Stimulated activated CD4-positive, alpha-beta T cell treated with anti-CD3 and anti-CD28 coated beads, TNF-alpha, amount 100 ng/mL, for 48 hours (primary cell): ENCODE results near the gene OSBPL5.
"Not testable (repeated sequence)": the region's sequence is repeated elsewhere in the genome, so short reads cannot be mapped to it uniquely, and the experiment has no call there.

Experiments
- DNase-seq, 3 donors: peaks; one replicate each; pipeline ENCODE4 v3.0.0-alpha.2; 2020; ENCODE audit warnings: low read depth in 3 of 3

Gene OSBPL5

DNA sequence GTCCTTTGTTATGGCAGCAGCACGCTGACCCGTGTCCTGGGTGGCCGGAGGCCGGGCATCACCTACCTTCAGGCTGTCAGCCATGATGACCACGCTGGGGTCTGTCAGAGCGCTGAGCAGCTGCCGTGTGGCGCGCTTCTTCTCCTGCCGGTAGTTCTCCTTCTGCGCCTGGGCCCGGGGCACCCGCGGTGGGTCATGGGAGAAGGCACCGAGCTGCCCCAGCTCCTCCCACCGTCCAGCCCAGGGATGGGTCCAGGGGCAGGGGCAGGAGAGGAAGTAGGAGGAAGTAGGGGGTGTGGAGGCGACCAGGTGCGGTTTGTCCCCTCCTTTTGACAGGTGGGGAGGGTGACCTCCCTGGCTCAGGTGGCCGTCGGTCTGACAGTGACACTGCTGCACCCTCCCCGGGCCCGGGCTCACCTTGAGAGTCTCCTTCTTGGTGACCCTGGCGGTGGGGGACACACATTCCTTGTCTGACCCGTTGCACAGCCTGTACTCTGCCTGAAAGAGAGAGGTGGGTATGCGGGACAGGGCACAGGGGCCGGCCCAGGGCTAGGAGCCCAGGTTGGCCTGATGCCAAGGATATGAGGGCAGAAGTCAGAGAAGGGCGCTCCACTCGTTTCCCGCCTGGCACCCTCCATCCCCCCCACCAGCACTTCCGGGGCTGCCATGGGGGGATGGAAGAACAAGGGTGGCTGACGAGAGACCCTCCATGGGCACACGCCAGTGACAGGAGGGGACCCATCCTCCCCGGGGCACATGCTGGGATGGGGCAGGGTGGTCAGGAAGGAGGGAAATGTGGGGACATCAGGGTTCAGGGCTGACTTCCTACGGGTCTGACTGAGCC is 43.0 kb downstream of the OSBPL5 start:
- DNase-seq, result no peak

DNA sequence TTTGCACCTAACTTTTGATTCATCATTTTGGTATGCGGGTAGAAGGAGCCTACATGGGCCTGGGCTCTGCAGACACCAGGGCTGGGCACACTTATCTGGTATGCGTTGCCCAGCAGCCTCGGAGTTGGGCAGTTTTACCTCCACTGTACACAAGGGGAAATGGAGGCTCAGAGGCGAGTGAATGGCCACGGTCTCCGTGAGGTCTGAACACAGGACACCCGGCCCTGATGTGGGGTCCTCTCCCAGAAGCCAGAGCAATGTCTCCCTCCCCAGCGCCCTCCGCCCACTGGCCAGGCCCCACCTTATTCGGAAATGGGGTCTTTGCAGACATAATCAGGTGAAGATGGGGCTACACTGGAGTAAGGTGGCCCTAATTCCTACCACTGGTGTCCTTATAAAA is 43.7 kb downstream of the OSBPL5 start:
- DNase-seq, result no peak

DNA sequence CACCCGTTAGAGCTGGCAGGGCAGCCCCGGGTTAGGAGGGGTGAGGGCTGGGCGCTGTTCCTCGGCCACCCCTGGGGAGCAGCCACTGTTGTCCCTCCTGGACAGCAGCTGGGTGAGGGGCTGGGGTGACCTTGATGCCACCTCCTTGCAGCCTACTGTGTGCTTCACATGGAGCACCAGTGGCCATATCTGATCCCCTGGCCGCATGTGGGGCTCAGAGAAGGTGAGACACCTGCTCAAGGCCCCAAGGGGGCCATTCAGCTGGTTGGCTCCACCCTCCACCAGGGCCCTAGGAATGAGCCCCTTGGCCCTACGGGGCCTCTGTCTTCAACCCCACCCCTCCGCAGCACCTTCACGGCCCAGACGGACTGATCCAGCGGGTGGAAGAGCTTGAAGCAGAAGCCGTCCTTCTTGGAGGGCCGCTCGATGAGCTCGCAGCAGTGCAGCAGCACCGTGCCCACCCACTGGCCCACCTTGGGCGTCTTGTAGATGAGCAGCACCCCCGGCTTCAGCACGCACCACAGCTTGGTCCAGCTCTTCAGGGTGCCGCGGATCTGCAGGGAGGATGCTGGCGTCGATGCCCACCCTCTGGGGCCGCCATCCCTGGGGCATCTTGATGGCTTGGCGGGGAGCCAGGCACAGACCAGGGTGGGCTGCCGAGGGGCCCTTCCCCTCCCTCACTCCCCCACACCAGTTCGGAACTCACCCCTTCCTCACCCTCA is 44.9 kb downstream of the OSBPL5 start:
- no peak for DNase-seq

DNA sequence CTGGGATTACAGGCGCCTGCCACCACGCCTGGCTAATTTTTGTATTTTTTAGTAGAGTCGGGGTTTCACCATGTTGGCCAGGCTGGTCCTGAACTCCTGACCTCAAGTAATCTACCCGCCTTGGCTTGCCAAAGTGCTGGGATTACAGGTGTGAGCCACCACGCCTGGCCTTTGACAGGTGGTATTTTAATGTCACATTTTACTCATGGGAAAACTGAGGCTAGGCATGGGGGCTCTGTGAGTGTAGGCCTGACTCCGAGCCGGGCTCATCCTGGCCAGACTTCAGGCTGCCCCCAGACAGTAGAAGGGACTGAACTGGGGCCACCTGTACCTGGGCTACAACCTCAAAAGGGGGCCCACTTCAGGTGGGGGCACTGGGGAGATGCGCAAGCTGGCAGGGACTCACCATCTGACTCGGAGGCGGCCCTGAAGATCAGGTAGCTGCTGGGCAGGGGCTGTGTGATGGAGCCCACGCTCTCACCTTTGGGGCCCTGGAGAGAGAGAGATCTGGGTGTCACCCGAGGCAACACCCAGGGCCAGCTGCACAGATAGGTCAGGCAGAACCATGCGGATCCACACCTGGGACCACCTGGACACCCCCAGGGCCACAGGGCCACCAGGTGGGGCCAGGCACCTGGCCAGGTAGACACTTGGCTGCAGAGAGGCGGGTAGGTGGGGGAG is 45.8 kb downstream of the OSBPL5 start:
- DNase-seq, result no peak

DNA sequence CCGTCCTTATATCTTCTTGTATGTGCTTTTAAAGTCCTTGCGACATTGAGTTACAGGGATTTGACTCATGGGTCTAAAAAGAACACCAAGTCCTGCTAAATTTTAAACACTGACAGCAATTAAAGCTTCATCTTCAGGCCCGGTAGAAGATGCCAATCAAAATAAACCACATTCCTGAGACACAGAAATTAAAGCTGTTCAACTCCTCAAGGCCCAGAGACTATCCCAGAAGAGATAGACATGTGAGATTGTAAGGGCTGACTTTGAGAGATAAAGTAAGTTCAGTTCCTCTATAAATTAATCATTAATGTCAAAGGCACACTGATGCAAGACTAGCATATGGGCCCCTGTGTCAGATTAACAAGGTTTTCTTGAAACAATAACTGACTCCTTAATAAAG is 49.8 kb downstream of the OSBPL5 start:
- DNase-seq, result no peak

DNA sequence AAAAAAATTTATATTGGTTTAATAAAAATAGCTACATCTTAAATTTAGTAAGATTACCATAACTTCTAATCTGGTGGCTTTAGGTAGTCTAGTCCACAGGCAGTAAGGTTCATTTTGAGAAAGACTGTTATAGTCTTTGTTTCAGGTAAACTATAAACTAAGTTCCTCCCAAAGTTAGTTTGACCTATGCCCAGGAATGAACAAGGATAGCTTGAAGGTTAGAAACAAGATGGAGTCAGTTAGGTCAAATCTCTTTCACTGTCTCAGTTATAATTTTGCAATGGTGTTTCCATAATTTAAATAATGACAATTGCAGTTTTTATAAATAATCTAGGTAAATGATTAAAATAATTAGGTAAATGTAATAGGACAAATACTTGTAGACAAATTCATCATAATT is 51.4 kb downstream of the OSBPL5 start:
- not testable (repeated sequence) for DNase-seq

DNA sequence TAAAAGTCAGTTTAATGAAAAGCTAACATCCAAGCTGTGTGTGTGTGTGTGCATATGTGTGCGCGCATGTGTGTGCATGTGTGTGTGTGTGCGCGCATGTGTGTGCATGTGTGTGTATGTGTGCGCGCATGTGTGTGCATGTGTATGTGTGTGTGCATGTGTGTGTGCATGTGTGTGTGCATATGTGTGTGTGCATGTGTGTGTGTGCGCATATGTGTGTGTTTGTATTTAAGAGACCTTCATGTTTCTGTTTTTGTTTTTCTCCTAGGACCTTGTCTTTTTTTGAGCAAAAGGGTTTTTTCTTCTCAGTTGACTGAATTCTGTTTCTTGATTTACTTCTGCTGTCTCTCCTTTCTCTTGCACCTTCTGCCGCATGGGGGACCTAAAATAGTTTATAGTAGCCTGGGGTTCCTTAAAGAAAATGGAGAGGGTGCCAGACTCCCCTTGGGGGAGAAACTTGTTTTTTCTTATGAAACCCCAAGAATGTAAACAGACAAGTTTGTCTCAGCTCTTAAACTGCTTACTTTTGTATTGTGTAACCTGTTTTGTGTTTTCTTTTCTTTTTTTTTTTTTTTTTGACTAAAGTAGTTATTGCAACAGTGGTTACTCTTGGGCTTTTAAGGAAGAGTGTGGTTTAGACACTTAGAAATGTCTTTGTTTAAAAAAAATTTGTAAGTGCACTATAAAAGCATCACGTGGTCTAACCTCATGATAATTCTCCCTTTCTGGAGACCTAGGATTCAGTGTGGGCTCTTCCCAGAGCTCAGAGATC is 53.0 kb downstream of the OSBPL5 start:
- DNase-seq, result no peak

DNA sequence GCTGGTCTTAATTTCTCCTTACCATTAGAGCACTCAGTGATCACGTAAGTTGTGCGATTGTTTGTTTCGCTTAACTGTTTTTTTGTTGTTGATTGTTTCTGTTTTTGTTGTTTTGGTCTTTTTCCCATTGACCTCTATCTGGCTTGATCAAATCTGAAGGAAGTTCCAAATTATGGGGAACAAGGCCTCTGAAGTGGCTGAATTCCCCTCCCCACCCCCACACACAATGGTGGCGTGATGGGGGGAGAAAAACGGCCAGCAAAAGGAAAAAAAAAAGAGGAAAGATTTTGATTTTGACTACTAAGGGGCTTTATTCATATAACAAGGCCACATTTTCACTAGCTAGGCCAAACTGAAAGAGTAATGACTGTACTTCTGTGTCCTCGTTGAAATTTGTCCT is 53.6 kb downstream of the OSBPL5 start:
- no peak for DNase-seq

DNA sequence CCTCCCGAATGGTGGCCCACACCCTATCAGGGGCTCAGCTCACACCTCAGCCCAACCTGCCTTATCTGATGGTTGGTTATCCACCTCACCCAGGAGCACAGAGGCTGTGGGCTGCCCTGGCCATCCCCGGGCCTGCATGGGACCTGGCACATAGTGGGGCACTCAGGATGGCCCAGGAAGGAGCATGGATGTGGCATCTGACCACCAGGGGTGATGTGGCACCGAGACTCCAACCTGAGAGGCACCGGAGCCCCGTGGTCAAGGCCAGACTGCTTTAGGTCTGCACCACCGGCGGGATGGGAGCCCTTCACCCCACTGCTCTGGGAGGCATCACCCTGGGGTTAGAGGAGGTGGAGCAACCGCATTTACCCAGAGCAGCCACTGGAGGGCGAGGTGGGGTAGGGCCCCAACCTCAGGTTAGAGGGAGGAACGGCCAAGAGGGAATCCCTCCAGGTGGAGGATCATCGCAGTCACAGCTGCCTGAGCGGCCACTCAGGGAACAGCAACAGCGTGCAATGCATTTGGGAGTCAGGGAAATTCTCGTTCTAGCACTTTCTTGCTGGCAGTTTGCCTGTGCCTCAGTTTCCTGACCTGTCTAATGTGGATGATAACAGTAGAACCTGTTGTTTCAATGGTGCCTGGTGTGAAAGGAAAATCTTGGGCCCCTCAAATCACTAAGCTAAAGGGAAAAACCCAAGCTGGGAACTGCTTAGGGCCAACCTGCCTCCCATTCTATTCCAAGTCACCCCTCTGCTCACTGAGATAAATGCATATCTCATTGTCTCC is 55.0 kb downstream of the OSBPL5 start:
- DNase-seq, result peak; percentile 25 to 42 (median 32)

DNA sequence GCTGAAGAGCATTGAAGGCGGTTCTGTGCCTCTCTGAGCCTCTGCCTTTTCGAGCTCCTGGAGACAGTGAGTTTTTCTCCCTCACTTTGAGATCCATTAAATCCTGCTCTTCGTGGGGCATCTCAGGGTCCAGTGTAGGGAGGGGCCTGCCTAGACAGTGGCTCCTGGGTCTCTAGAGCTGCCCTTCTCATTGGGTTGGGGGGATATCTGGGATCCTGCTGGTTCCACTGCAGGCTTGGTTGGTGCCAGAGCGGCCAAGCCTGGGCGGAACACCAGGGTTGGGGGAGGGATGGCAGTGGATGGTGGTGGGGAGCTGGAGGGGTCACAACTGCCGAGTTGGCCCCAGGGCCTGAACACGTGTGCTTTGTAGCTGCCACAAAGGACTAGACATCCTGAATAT is 55.7 kb downstream of the OSBPL5 start:
- no peak for DNase-seq

DNA sequence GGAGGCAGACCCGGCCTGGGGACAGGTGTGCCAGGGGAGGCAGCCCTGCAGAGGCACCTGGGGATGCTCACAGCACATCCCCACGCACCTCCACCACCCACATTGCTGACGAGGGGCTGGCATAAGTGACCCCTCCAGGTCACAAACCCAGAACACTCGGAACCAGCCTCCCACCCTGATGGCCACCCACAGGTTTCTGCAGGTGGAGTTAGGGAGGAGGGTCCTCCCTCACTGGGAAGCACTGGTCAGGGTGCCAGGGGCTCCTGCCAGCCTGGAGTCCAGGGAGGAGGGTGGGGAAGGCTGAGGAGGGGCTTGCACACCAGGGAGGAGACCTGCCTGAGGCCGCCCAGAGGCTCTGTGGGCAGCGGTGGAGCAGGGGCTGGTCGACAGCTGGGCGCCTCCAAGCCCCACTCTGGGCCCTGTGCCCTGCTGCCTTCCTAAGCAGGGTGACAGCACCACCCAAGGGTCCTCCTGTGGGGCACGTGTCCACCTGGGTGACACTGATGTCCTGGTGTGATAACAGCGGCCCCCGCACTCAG is 56.9 kb downstream of the OSBPL5 start:
- DNase-seq, result no peak

DNA sequence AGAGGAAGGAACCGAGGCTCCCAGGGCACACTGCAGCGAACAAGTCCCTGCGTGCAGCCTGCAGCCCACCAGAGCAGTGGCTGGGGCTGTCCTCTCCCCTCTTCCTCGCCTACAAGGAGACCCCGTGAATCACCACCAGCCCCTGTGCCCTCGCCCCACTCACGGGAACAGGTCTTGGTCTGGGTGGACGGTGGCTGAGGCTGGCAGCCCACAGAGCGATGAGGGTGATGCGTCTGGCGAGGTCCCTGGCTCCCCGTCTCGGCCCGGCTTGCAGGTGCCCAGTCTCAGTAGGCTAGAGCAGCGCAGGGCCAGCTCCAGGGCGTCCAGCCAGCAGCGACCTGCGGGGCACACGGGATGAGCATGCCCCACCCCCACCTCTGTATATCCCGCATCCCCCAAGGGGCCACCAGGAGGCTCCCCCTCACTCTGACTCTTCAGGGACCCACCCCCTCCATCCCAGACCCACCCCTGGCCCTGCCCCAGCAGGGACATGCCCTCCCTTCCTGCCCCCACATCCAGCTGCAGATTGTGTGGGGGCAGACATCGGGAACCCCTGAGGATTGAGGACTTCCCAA is 57.4 kb downstream of the OSBPL5 start:
- no peak for DNase-seq

DNA sequence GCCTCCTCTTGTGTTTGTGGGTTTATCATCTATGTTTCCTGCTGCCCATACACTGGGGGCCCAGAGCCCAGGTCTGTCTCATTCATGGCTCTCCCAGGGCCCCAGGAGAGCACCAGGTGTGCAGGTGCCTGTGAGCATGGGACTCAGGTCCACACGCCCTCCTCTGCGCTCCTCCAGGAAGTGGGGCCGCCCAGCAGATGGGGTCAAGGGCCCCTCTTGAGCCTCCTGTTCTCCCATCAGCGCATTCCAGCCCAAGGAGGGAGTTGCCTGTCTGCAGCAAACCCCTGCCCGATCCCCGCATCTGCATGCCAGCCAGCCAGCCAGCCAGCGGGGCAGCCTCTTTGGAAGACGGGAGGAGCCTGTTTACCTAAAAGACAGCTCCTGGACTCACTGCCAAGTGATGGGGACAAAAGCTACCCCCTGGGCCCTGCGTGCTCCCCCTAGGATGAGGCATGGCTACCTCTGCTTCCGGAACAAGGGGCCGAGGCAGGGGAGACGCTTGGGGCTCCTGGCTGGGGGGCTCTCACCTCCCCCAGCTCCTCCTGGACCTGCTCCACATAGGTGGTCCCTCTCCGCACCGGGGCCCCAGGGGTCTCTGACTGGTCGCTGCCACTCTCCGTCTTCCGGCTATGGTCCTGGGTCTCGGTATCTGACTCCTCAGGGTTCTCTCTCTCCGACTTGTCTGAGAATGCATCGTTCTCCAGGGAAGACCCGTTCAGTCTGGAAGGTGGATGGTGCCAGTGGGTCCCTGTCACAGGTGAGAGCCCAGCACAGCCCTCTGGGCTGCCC is 58.2 kb downstream of the OSBPL5 start:
- no peak for DNase-seq

DNA sequence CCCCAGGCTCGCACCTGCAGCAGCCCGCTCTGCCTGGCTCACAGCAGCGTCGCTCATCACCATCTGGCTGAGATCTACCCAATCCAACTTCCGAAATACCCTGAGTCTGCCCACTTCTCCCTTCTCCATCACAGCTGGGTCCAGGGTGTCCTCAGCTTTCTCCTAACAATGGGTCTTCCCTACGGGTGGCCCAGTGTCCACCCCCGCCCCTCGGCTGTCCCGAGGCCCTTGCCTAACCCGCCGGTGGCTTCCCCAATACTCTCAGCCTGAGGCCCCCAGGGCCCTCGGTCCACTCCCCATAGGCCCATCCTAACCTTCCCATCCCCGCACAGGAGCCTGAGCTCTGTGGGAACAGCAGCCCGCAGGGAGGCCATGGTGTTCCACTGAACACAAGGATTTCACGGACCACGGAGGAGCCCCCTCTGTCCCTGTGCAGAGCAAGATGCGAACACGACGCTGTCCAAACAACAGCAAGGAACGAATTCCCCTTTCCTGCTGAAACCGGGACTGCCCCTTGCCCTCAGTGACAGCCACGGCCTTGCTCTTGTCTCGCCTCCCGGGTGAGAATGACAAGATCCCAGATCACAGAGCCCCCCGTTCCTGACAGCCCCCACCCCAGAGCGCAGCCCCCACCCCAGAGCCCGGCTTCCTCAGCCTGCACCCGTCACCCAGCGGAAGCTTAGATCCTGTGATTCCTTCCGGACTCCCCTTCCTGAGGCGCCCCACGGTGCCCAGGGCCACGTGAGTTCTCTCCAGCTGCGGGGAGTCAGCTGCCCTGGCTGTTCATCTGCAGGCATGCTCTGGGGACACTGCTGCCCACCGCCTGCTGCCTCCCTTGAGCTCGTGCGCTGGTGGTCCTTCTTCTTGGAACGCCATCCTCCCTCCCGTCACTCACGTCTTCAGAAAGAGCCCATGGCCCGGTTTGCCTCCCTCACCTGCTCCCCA is 59.0 kb downstream of the OSBPL5 start:
- DNase-seq, result no peak

DNA sequence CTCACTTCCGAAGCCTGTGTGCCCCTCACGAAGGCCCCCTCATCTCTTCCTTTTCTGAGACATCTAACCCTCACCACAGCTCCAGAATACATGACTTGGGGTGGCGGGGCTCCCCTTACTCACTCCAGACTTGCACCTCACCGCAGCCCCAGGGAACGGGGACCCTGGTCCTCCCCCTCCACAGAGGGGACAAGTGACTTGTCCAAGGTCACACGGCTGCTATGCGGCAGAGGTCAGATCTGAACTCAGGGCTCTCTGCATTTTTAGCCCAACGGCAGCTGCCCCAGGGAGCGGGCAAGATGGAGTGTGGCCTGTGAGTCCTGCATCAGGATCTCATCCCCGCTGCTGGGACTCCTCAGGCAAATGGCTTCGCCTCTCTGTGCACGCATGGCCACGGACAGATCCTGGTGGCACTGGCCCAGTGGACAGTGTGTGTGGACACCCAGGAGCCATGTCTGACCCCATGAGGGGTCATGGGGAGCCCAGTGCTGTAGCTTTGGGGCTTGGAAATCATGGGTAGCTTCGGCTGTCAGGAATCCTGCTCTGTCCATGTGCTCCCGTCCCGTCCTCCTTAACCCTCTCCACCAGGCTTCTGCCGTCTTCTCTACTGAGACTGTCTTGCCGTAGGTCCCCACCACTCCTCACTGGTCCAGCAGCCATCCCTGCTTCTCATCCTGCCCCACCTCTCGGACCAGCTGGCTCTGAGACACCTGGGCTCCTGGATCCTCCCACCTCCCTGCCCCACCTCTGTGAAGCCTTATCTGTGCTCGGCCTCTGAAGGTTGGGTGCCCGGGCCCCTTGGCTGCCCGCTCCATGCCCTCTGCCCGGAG is 59.9 kb downstream of the OSBPL5 start:
- no peak for DNase-seq

DNA sequence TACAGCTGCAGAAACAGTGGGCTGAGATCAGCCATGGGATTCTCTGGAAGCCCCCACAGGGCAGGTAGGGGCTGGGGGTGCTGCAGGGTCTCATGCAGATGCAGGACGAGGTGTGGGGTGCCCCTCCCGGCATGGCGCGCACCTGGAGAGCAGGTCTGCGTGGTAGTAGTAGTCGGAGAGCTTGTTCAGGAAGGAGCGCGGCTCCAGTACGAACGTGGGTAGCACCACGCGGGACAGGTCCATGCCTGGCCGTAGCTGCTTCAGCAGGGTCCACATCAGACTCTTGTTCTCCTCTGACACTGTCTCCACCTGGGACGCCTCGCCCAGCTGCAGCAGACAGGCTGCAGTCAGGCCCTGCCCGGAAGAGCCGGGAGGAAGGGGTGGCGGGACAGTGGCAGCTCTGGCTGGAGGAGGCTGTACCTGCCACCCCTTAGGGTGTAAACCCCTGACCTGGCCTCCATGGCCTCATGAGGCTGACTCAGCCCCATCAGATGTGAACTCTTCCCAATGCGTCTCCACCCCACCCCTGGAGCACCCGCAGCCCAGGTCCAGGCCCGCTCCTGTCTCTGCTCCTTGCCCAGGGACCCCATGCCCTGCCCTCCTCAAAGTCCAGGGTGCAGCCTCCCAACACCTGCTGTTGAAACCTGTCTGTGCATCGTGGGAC is 60.9 kb downstream of the OSBPL5 start:
- no peak for DNase-seq

DNA sequence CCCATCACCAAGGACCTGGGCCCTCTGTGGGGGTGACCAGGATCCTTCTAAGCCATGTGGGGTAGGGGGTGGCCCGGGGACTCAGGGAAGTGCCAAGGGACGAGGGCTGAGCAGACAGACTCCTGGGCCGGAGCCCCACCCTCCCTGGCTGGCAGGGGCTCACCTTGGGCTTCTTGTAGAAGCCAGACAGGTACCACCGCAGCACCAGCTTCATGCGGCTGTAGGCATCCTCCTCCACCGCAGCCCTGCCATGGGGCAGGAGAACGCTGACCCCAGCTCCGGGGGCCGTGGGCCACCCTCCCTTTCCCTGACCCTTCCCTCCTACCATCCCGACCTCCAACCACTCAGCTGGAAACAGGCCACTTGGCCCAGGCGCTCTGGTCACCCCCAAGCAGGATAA is 62.0 kb downstream of the OSBPL5 start:
- no peak for DNase-seq
